ENCODE data around the gene GINS1.

GRCh38 chr20:25490656-25491445 lies 83.4 kb downstream of the GINS1 start:
- no peak for TF ChIP-seq POLR2AphosphoS5 (IDR thresholded peaks at IDR 0.05; ENCODE audit: low read depth, low read length)
- no peak for TF ChIP-seq POLR2A (IDR thresholded peaks at IDR 0.05; ENCODE audit: low read depth, low read length)

Measured in GM12892 (cell line).